Body of pancreas (tissue), 4 donors: ENCODE measurements around the gene CYP2W1. TPM values are rescaled to one million over a fixed set of nuclear protein-coding genes. Genes with fewer than 3 reads are reported as not detected.
"Not testable (repeated sequence)": the region's sequence is repeated elsewhere in the genome, so short reads cannot be mapped to it uniquely, and the experiment has no call there.

Experiments
- ATAC-seq: fragments of 150-250 bp; one replicate; pipeline ENCODE4 v1.9.1; 2016
- DNase-seq, 4 donors: peaks; one replicate each; pipeline ENCODE4 v3.0.0-alpha.2; 2019
- H3K27ac ChIP-seq, 4 donors: fragments of 200-600 bp; sonication (generic); 1 replicate in 3 of 4; 2 replicates in 1 of 4; pipeline versions ENCODE4 v1.5.1 to v1.6.1; 2016 to 2019; ENCODE audit warnings: mild to moderate bottlenecking in 1 of 4, mixed read lengths in 1 of 4, moderate library complexity in 1 of 4
- H3K27me3 ChIP-seq, 2 donors: fragments of 200-600 bp; sonication (generic); one replicate each; pipeline ENCODE4 v1.6.0; 2016; ENCODE audit warnings: mild to moderate bottlenecking in 1 of 2
- H3K36me3 ChIP-seq, 2 donors: fragments of 200-600 bp; sonication (generic); replicated peaks in 1 of 2; 2 replicates each; pipeline ENCODE4 v1.5.1; 2016; ENCODE audit warnings: low read depth in 2 of 2; ENCODE audit not compliant: insufficient read depth in 1 of 2
- H3K4me1 ChIP-seq: fragments of 200-600 bp; sonication (generic); one replicate; pipeline ENCODE4 v1.6.0; 2016
- H3K4me3 ChIP-seq, 2 donors: fragments of 200-600 bp; sonication (generic); 1 replicate in 1 of 2; 2 replicates in 1 of 2; pipeline ENCODE4 v1.5.1; 2016 to 2019
- H3K9me3 ChIP-seq, 3 donors: fragments of 200-600 bp; sonication (generic); 1 replicate in 2 of 3; 2 replicates in 1 of 3; pipeline ENCODE4 v1.5.1; 2016
- POLR2A ChIP-seq, 3 donors: fragments of 450-650 bp; IDR thresholded peaks; one replicate each; pipeline ENCODE4 v1.6.1; 2016; ENCODE audit warnings: antibody characterized with exemption in 3 of 3, mild to moderate bottlenecking in 2 of 3
- WGBS, 2 donors: methylation state at CpG; one replicate each; pipeline ENCODE4 v1.1.5; 2017; 5-methylcytosine and 5-hydroxymethylcytosine counted together
- intact Hi-C: fragments of 100-400 bp; cut with DNase I; formaldehyde crosslinking; loops from one replicate; pipeline ENCODE4 v1.15.1; 2023
- total RNA-seq, 2 donors: library from RNA; depleted of rRNA; stranded (reverse); fragments of >200 nt; gene quantifications; one replicate each; pipeline ENCODE4 v1.1.0, GENCODE V29; 2016
- TF ChIP-seq, protein P1 (sequence below), 7 experiments: fragments of 450-650 bp in 4 of 7; fragments of 200-600 bp in 3 of 7; sonication (generic) in 3 of 7; IDR thresholded peaks; one replicate each; pipeline ENCODE4 v1.5.1; 2016 to 2019; ENCODE audit warnings: antibody characterized with exemption in 7 of 7

The CYP2W1 gene
- total RNA-seq, 2 donors from 2014 or later: not detected

DNA sequence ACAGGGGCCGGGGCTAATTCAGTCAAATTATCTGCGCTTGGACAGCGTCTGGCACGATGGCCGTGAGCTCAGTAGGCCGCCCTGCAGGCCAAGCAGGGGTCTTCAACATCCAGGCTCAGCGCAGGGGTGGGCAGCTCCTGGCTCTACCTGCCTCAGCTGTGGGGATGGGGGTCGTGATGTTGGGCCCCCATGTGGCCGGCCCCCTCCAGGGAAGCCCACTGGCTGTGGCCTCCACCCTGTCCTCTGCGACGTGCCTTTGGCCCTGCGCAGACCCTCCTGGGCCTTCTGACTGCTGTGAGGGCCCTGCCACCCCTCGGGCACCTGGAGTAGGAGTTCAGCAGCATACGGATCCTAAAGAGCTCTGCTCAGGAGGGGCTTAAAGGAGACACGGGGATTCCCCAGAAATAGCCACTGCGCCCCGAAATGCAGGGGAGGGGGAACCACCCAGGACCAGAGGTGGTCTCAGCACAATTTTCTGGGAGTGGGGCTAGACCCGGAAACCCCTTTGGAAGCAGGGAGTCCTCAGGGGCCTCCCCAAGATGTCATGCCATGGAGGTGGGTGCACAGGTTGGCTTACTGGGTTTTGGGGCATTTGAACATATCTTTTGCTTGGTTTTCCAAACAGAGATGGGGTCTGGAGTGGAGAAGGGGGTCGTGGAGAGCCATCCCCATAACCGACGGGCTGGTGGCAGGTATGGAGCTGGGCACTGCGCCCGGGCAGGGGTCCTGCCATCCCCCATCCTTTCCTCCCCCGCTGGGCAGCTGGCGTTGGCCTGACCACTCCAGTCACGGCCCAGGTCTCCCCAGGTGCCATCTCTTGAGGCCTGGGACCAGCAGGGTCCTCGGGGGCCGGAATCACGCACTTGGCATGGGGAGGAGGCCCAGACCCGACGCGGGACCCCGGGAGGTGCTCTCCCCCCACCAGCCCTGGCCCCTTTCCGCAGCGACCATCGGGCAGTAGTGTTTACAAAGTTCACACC is 24.5 kb upstream of the CYP2W1 start:
- TF ChIP-seq, protein P1, sequence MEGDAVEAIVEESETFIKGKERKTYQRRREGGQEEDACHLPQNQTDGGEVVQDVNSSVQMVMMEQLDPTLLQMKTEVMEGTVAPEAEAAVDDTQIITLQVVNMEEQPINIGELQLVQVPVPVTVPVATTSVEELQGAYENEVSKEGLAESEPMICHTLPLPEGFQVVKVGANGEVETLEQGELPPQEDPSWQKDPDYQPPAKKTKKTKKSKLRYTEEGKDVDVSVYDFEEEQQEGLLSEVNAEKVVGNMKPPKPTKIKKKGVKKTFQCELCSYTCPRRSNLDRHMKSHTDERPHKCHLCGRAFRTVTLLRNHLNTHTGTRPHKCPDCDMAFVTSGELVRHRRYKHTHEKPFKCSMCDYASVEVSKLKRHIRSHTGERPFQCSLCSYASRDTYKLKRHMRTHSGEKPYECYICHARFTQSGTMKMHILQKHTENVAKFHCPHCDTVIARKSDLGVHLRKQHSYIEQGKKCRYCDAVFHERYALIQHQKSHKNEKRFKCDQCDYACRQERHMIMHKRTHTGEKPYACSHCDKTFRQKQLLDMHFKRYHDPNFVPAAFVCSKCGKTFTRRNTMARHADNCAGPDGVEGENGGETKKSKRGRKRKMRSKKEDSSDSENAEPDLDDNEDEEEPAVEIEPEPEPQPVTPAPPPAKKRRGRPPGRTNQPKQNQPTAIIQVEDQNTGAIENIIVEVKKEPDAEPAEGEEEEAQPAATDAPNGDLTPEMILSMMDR (IDR thresholded peaks at IDR 0.05): no peak
- TF ChIP-seq POLR2A (IDR thresholded peaks at IDR 0.05): no peak

DNA sequence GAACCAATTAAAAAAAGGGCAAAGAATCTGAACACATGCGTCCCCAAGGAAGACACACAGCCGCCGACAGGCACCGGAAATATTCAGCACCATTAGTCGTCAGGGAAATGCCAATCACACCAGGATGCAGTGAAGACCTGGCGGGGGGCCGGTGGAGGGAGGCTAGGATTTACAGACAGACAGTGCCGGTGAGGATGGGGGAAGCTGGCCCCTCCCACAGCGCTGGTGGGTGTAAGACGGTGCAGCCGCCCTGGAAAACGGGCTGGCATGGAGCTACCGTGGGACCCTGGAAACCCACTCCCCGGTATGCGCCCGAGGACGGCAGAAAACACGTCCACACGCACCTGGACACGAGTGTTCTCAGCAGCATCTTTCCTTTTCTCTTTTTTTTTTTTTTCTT is 23.7 kb upstream of the CYP2W1 start:
- no peaks in the 10 kb centered on the region for H3K36me3 ChIP-seq
- TF ChIP-seq POLR2A (IDR thresholded peaks at IDR 0.05): no peak
- TF ChIP-seq, protein P1 (IDR thresholded peaks at IDR 0.05): no peak
- WGBS, 2 donors: 71 to 76% methylated on average over 20 of the region's 20 CpGs
- intact Hi-C loops: no loop called here
- no peak overlapping the region for H3K27ac ChIP-seq
- H3K4me3 ChIP-seq: no peak overlapping the region
- no peaks in the 10 kb centered on the region for H3K9me3 ChIP-seq
- no peak for ATAC-seq
- H3K4me1 ChIP-seq: peaks cover 10% of the 10 kb centered on the region
- DNase-seq: no peak
- H3K27me3 ChIP-seq: no peaks in the 10 kb centered on the region

More for the DNA sequence above, 24.5 kb upstream of the CYP2W1 start:
- intact Hi-C loops: no loop called here
- DNase-seq (peak in 1 of 4 donors; percentile 4), ATAC-seq (no peak)
- Histone ChIP-seq H3K4me1 (peaks cover 9% of the 10 kb centered on the region), H3K36me3 (no peaks in the 10 kb centered on the region), H3K4me3 (no peak overlapping the region), H3K27me3 (no peaks in the 10 kb centered on the region), H3K9me3 (no peaks in the 10 kb centered on the region), H3K27ac (no peak overlapping the region)
- 66 to 67% methylated on average over 18 to 35 of the region's 36 CpGs for WGBS, 2 donors

DNA sequence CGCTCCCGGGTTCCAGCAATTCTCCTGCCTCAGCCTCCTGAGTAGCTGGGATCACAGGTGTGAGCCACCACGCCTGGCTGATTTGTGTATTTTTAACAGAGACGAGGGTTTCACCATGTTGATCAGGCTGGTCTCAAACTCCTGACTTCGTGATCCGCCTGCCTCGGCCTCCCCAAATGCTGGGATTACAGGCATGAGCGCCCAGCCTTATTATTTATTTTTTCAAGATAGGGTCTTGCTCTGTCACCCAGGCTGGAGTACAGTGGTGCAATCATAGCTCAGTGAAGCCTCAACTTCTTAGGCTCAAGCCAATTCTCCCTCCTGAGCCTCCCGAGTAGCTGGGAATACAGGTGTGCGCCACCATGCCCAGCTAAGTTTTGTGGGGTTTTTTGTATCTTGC is 23.2 kb upstream of the CYP2W1 start:
- H3K27me3 ChIP-seq, H3K4me3 ChIP-seq, H3K9me3 ChIP-seq, DNase-seq, H3K36me3 ChIP-seq, ATAC-seq, H3K27ac ChIP-seq, intact Hi-C loops: not testable (repeated sequence)
- H3K4me1 ChIP-seq: peaks cover 14% of the 10 kb centered on the region
- WGBS, 2 donors: 88 to 89% methylated on average over 9 to 10 of the region's 10 CpGs

DNA sequence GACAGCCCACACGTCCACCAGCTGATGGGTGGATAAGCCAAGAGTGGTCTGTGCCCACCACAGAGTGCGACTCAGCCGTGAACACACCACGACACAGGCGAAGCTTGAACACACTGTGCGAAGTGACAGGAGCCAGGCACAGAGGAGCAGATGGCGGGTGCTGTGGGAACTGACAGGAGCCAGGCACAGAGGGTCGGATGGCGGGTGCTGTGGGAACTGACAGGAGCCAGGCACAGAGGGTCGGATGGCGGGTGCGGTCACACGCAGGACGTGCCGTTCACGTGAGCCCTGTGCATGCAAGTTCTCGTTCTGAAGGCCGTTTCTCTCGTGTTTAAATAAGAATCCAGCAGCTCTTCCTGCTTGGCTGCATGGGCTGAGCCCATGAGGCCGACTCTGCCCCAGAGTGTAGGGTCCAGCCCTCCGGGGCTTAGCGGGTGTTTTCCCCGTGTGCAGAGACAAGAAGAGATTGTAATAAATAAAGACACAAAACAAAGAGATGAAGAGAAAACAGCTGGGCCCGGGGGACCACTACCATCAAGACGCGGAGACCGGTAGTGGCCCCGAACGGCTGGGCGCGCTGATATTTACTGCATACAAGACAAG is 22.6 kb upstream of the CYP2W1 start:
- TF ChIP-seq POLR2A (IDR thresholded peaks at IDR 0.05): no peak
- TF ChIP-seq, protein P1 (IDR thresholded peaks at IDR 0.05): no peak
- no peak for DNase-seq
- no peak overlapping the region for H3K27ac ChIP-seq
- H3K27me3 ChIP-seq: no peaks in the 10 kb centered on the region
- H3K9me3 ChIP-seq: no peaks in the 10 kb centered on the region
- no peaks in the 10 kb centered on the region for H3K36me3 ChIP-seq
- intact Hi-C loops: no loop called here
- H3K4me3 ChIP-seq: no peak overlapping the region
- ATAC-seq: no peak
- WGBS, 2 donors: 66 to 71% methylated on average over 27 to 30 of the region's 31 CpGs
- peaks cover 20% of the 10 kb centered on the region for H3K4me1 ChIP-seq

DNA sequence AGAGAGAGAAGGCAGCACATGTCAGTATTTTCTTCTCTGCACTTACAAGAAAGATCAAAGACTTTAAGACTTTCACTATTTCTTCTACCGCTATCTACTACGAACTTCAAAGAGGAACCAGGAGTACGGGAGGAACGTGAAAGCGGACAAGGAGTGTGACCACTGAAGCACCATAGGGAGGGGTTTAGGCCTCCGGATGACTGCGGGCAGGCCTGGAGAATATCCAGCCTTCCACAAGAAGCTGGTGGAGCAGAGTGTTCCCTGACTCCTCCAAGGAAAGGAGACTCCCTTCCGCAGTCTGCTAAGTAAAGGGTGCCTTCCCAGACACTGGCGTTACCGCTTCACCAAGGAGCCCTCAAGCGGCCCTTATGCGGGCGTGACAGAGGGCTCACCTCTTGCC is 22.0 kb upstream of the CYP2W1 start:
- peaks cover 24% of the 10 kb centered on the region for H3K4me1 ChIP-seq
- H3K36me3 ChIP-seq, DNase-seq, H3K9me3 ChIP-seq, ATAC-seq, H3K4me3 ChIP-seq, intact Hi-C loops, H3K27ac ChIP-seq, H3K27me3 ChIP-seq: not testable (repeated sequence)
- 70 to 76% methylated on average over 13 of the region's 13 CpGs for WGBS, 2 donors
